Vagina (tissue), 2 donors: ENCODE results near the gene CASQ1. TPM values are rescaled to one million over a fixed set of nuclear protein-coding genes. Genes with fewer than 3 reads are reported as not detected.

Experiments
- DNase-seq, 2 donors: peaks; one replicate each; pipeline ENCODE4 v3.0.0-alpha.2; 2017; ENCODE audit errors: extremely low spot score in 2 of 2
- H3K27ac ChIP-seq: fragments of 200-600 bp; sonication (generic); one replicate; pipeline ENCODE4 v1.5.1; 2019
- H3K27me3 ChIP-seq: fragments of 200-600 bp; sonication (generic); one replicate; pipeline ENCODE4 v1.5.1; 2019
- H3K36me3 ChIP-seq, 2 donors: fragments of 200-600 bp; sonication (generic); one replicate each; pipeline ENCODE4 v1.5.1; 2017 to 2019
- H3K4me1 ChIP-seq: fragments of 200-600 bp; sonication (generic); one replicate; pipeline ENCODE4 v1.5.1; 2019
- H3K4me3 ChIP-seq, 2 donors: fragments of 200-600 bp; sonication (generic); 1 replicate in 1 of 2; 2 replicates in 1 of 2; pipeline ENCODE4 v1.5.1; 2016 to 2019
- H3K9me3 ChIP-seq: fragments of 200-600 bp; sonication (generic); one replicate; pipeline ENCODE4 v1.5.1; 2019
- POLR2A ChIP-seq, 2 donors: fragments of 450-650 bp; IDR thresholded peaks; one replicate each; pipeline ENCODE4 v1.6.1; 2017; ENCODE audit warnings: antibody characterized with exemption in 2 of 2, mild to moderate bottlenecking in 2 of 2, moderate library complexity in 2 of 2
- POLR2AphosphoS5 ChIP-seq, 2 donors: sonication (generic); formaldehyde crosslinking; IDR thresholded peaks; one replicate each; pipeline ENCODE4 v1.9.0; 2017; ENCODE audit warnings: antibody characterized with exemption in 2 of 2, mild to moderate bottlenecking in 2 of 2, low read depth in 1 of 2; ENCODE audit not compliant: insufficient read depth in 1 of 2
- intact Hi-C: fragments of 100-400 bp; cut with DNase I; formaldehyde crosslinking; loops from one replicate; pipeline ENCODE4 v1.15.1; 2023
- total RNA-seq: library from RNA; depleted of rRNA; stranded (reverse); fragments of >200 nt; gene quantifications from one replicate; pipeline ENCODE4 v1.2.3, GENCODE V29; 2016
- TF ChIP-seq, protein P1 (sequence below), 3 experiments: fragments of 450-650 bp in 2 of 3; fragments of 200-600 bp in 1 of 3; sonication (generic) in 1 of 3; IDR thresholded peaks; one replicate each; pipeline ENCODE4 v1.5.1; 2017 to 2019; ENCODE audit warnings: antibody characterized with exemption in 3 of 3, mild to moderate bottlenecking in 2 of 3, moderate library complexity in 2 of 3

Gene CASQ1
- total RNA-seq, result not detected

DNA sequence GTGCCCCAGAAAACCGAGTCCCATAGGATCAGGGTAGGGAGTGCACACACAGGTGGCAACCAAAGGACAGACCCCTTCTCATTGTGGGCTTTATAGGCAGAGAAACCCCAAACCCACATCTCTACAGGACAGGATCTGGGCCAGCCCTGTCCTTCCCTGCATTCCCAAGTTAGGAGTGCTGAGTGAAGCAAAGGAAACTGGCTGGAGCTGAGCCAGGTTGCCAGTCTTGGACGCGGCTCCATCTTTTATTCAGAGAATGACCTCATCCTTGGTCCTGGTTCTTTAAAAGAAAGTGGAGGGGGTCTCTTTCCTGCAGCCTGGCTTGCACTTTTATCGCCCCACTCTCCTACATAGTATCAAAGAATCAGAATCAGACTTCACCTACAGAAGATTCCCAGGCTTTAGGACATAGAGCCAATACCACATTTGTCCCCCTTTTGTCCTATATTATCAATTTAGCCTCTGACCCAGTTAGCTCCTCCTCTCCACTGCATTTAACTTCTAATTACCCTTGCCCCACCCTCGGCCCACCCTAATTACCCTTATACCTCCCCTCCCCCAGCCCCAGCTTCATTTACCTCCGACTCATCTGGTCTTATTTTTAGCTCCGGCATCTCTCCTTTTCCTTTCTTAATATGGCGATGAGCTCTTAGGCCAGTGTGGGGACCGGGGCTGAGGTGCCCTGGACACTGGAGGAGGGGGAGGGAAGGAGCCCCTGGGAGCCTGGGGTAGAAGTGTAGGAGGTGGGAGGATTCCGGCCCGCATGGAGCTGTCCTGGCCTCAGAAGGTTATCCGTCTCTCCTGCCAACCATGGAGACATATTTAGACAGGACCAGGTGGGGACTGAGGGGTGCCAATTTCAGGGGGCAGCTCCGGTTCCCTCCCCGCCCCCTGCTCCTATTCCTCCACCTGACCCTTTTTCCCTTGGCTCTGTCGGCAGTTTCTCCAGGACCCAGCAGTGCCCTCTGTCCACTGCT is at the start of gene CASQ1:
Gene CASQ1, plus strand, starts transcription at position 927 of the 977 bp plus-strand sequence. CDS start 177 bp downstream, outside the sequence.
- intact Hi-C loops, result loop anchor here (5.0 kb wide), 1 partner anchor 102 kb away; no protein-coding TSS in a partner anchor
- no peak within 1 kb of the TSS for H3K4me3 ChIP-seq
- H3K27ac ChIP-seq, result no peak within 1 kb of the TSS
- DNase-seq, result no peak
- TF ChIP-seq, protein P1, sequence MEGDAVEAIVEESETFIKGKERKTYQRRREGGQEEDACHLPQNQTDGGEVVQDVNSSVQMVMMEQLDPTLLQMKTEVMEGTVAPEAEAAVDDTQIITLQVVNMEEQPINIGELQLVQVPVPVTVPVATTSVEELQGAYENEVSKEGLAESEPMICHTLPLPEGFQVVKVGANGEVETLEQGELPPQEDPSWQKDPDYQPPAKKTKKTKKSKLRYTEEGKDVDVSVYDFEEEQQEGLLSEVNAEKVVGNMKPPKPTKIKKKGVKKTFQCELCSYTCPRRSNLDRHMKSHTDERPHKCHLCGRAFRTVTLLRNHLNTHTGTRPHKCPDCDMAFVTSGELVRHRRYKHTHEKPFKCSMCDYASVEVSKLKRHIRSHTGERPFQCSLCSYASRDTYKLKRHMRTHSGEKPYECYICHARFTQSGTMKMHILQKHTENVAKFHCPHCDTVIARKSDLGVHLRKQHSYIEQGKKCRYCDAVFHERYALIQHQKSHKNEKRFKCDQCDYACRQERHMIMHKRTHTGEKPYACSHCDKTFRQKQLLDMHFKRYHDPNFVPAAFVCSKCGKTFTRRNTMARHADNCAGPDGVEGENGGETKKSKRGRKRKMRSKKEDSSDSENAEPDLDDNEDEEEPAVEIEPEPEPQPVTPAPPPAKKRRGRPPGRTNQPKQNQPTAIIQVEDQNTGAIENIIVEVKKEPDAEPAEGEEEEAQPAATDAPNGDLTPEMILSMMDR (IDR thresholded peaks at IDR 0.05), result no peak
- TF ChIP-seq POLR2AphosphoS5 (IDR thresholded peaks at IDR 0.05; ENCODE audit: insufficient read depth in 1 of 2, low read depth in 1 of 2) (no peak), POLR2A (IDR thresholded peaks at IDR 0.05) (no peak)
- no peaks in the 10 kb centered on the region for H3K9me3 ChIP-seq
- H3K36me3 ChIP-seq, result no peaks in the 10 kb centered on the region
- no peaks in the 10 kb centered on the region for H3K27me3 ChIP-seq
- peaks cover 19% of the 10 kb centered on the region for H3K4me1 ChIP-seq

DNA sequence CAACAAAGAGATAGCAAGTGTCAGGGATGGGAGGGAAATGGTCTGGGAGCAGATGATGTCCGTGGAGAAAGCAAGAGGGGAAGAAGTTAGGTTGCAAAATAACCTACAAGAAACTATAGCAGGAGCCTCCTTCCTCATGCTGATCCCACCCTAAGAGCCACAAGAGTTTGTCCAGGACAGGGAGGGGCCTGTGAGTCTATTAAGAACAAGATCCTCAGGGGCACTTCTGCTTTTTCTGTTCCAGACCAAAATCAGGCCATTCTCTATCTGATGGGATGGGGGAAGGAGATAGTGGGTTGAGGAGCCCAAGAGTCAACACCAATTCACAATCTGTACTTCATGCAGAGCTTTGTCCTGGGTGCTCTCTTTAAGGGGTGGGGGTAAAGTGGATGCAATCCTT is 46.7 kb upstream of the CASQ1 start:
- Histone ChIP-seq H3K27me3 (no peaks in the 10 kb centered on the region), H3K9me3 (no peaks in the 10 kb centered on the region), H3K36me3 (no peaks in the 10 kb centered on the region), H3K4me1 (no peaks in the 10 kb centered on the region), H3K4me3 (no peak overlapping the region), H3K27ac (no peak overlapping the region)
- intact Hi-C loops, result no loop called here
- TF ChIP-seq POLR2AphosphoS5 (IDR thresholded peaks at IDR 0.05; ENCODE audit: insufficient read depth in 1 of 2, low read depth in 1 of 2), result no peak
- TF ChIP-seq, protein P1 (IDR thresholded peaks at IDR 0.05), result no peak
- no peak for TF ChIP-seq POLR2A (IDR thresholded peaks at IDR 0.05)
- no peak for DNase-seq

DNA sequence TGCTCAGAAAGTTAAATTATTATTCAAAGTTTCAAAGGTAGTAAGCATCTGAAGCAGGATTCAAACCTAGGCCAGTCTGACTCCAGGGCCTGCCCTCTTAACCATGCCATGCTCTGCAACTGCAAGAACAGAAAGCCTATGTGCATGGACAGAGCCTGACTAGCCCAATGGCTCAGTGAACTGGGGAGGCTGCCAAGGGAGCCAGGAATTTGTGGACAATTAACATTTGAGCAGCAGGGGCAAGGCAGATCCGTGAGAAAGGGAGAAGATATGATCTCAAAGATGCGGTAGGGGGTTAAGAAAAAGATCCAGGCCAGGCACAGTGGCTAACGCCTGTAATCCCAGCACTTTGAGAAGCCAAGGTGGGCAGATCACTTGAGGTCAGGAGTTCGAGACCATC is 45.5 kb upstream of the CASQ1 start:
- Histone ChIP-seq H3K4me1 (no peaks in the 10 kb centered on the region), H3K27ac (no peak overlapping the region), H3K4me3 (no peak overlapping the region), H3K27me3 (no peaks in the 10 kb centered on the region), H3K9me3 (no peaks in the 10 kb centered on the region), H3K36me3 (no peaks in the 10 kb centered on the region)
- intact Hi-C loops, result no loop called here
- no peak for DNase-seq
- TF ChIP-seq, protein P1 (IDR thresholded peaks at IDR 0.05), result no peak
- TF ChIP-seq POLR2AphosphoS5 (IDR thresholded peaks at IDR 0.05; ENCODE audit: insufficient read depth in 1 of 2, low read depth in 1 of 2) (no peak), POLR2A (IDR thresholded peaks at IDR 0.05) (no peak)

DNA sequence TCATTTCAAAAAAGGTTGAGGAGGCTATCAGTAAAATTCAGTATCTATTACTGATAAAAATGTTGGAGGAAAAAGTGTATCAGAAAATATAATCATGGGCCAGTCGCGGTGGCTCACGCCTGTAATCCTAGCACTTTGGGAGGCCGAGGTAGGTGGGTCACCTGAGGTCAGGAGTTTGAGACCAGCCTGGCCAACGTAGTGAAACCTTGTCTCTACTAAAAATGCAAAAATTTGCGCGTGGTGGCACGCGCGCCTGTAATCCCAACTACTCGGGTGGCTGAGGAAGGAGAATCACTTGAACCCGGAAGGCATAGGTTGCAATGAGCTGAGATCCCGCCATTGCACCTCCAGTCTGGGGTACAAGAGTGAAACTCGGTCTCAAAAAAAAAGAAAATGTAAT is 44.3 kb upstream of the CASQ1 start:
- no peaks in the 10 kb centered on the region for H3K36me3 ChIP-seq
- no peaks in the 10 kb centered on the region for H3K27me3 ChIP-seq
- no peak overlapping the region for H3K4me3 ChIP-seq
- TF ChIP-seq POLR2A (IDR thresholded peaks at IDR 0.05), result no peak
- TF ChIP-seq POLR2AphosphoS5 (IDR thresholded peaks at IDR 0.05; ENCODE audit: insufficient read depth in 1 of 2, low read depth in 1 of 2), result no peak
- TF ChIP-seq, protein P1 (IDR thresholded peaks at IDR 0.05), result no peak
- H3K27ac ChIP-seq, result no peak overlapping the region
- no peaks in the 10 kb centered on the region for H3K4me1 ChIP-seq
- no peak for DNase-seq
- intact Hi-C loops, result no loop called here
- no peaks in the 10 kb centered on the region for H3K9me3 ChIP-seq

DNA sequence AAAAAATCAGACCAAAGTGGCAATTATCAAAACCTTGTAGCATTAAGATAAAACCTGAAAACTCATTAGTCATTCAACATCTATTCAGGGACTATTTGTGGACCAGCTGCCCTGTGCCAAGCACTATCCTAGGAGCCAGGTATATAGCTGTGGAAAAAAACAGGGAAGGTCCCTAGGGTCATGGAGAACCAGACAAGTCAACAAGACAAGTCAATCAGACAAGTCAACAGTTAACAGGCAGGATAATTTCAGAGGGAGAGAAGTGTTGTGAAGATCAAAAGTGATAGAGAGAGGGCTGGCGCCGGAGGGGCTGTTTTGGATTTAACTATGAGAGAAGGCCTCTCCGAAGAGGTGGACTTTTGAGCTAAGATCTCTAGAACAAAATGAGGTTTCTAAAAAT is 42.3 kb upstream of the CASQ1 start:
- H3K4me3 ChIP-seq, result no peak overlapping the region
- DNase-seq, result no peak
- H3K27ac ChIP-seq, result no peak overlapping the region
- no peak for TF ChIP-seq POLR2A (IDR thresholded peaks at IDR 0.05)
- no peak for TF ChIP-seq POLR2AphosphoS5 (IDR thresholded peaks at IDR 0.05; ENCODE audit: insufficient read depth in 1 of 2, low read depth in 1 of 2)
- TF ChIP-seq, protein P1 (IDR thresholded peaks at IDR 0.05), result no peak
- intact Hi-C loops, result no loop called here
- H3K4me1 ChIP-seq, result no peaks in the 10 kb centered on the region
- no peaks in the 10 kb centered on the region for H3K27me3 ChIP-seq
- H3K36me3 ChIP-seq, result no peaks in the 10 kb centered on the region
- no peaks in the 10 kb centered on the region for H3K9me3 ChIP-seq
